ENCODE data around the gene RANBP10.

RANBP10 gene

DNA sequence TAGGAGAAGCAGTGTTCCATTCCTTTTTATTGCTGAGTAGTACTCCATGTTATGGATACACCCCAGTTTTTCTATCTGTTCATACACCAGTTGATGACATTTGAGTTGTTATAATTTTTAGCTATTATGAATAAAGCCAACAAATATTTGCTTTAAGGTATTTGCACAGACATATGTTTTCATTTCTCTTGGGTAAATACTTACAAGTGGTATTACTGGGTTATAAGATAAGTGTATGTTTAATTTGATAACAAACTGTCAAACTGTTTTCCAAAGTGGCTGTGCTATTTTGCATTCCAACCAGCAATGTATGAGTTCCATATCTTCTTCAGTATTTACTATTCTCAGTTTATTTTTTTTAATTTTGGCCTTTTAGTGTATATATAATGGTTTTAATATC, 59.5 kb downstream of the RANBP10 start (continued):
- TF ChIP-seq, protein P1, sequence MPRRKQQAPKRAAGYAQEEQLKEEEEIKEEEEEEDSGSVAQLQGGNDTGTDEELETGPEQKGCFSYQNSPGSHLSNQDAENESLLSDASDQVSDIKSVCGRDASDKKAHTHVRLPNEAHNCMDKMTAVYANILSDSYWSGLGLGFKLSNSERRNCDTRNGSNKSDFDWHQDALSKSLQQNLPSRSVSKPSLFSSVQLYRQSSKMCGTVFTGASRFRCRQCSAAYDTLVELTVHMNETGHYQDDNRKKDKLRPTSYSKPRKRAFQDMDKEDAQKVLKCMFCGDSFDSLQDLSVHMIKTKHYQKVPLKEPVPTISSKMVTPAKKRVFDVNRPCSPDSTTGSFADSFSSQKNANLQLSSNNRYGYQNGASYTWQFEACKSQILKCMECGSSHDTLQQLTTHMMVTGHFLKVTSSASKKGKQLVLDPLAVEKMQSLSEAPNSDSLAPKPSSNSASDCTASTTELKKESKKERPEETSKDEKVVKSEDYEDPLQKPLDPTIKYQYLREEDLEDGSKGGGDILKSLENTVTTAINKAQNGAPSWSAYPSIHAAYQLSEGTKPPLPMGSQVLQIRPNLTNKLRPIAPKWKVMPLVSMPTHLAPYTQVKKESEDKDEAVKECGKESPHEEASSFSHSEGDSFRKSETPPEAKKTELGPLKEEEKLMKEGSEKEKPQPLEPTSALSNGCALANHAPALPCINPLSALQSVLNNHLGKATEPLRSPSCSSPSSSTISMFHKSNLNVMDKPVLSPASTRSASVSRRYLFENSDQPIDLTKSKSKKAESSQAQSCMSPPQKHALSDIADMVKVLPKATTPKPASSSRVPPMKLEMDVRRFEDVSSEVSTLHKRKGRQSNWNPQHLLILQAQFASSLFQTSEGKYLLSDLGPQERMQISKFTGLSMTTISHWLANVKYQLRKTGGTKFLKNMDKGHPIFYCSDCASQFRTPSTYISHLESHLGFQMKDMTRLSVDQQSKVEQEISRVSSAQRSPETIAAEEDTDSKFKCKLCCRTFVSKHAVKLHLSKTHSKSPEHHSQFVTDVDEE (CRISPR knock-in tag; IDR thresholded peaks at IDR 0.05) = no peak
- no peak for TF ChIP-seq BACH2 (CRISPR knock-in tag; IDR thresholded peaks at IDR 0.05; ENCODE audit: borderline replicate concordance)
- no peak for TF ChIP-seq ZFP3 (CRISPR knock-in tag; IDR thresholded peaks at IDR 0.05)
- TF ChIP-seq ZC3H10 (CRISPR knock-in tag; IDR thresholded peaks at IDR 0.05) = no peak
- no peak for TF ChIP-seq ZNF8 (CRISPR knock-in tag; IDR thresholded peaks at IDR 0.05)

DNA sequence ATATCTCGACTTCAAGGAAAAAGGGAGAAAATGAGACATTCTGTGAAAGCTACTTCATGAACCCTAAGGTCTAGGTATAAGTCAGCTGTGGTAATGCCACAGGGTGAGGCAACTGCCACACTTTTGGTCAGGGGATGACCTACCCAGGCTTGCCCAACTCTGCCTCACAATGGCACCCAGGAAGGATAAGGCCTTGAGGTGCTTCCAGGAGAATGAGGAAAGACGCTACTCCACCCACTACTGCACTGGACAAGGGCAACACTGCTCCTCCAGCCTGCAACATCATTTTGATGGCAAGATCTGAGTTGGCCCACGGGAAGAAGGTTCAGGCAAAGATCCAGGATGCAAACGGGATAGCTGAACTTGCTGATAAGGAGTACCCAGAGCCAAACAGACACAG, 65.2 kb downstream of the RANBP10 start:
- TF ChIP-seq GLIS3 (CRISPR knock-in tag; IDR thresholded peaks at IDR 0.05) = no peak
- TF ChIP-seq ZNF70 (CRISPR knock-in tag; IDR thresholded peaks at IDR 0.05) = no peak
- TF ChIP-seq RARB (CRISPR knock-in tag; IDR thresholded peaks at IDR 0.05) = no peak
- TF ChIP-seq ESRRG (CRISPR knock-in tag; IDR thresholded peaks at IDR 0.05) = no peak
- TF ChIP-seq, protein P2, sequence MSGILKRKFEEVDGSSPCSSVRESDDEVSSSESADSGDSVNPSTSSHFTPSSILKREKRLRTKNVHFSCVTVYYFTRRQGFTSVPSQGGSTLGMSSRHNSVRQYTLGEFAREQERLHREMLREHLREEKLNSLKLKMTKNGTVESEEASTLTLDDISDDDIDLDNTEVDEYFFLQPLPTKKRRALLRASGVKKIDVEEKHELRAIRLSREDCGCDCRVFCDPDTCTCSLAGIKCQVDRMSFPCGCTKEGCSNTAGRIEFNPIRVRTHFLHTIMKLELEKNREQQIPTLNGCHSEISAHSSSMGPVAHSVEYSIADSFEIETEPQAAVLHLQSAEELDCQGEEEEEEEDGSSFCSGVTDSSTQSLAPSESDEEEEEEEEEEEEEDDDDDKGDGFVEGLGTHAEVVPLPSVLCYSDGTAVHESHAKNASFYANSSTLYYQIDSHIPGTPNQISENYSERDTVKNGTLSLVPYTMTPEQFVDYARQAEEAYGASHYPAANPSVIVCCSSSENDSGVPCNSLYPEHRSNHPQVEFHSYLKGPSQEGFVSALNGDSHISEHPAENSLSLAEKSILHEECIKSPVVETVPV (CRISPR knock-in tag; IDR thresholded peaks at IDR 0.05) = no peak
- TF ChIP-seq ZFP30 (CRISPR knock-in tag; IDR thresholded peaks at IDR 0.05) = no peak
- no peak for TF ChIP-seq OSR1 (CRISPR knock-in tag; IDR thresholded peaks at IDR 0.05)
- TF ChIP-seq SNAI2 (CRISPR knock-in tag; IDR thresholded peaks at IDR 0.05) = no peak
- no peak for TF ChIP-seq TOX (CRISPR knock-in tag; IDR thresholded peaks at IDR 0.05; ENCODE audit: borderline replicate concordance)
- TF ChIP-seq, protein P1 (CRISPR knock-in tag; IDR thresholded peaks at IDR 0.05) = no peak
- no peak for TF ChIP-seq ZNF565 (CRISPR knock-in tag; conservative IDR thresholded peaks at IDR 0.05; ENCODE audit: low read depth)
- no peak for TF ChIP-seq ZNF8 (CRISPR knock-in tag; IDR thresholded peaks at IDR 0.05)
- no peak for TF ChIP-seq PPARA (CRISPR knock-in tag; IDR thresholded peaks at IDR 0.05; ENCODE audit: borderline replicate concordance)
- no peak for ATAC-seq

DNA sequence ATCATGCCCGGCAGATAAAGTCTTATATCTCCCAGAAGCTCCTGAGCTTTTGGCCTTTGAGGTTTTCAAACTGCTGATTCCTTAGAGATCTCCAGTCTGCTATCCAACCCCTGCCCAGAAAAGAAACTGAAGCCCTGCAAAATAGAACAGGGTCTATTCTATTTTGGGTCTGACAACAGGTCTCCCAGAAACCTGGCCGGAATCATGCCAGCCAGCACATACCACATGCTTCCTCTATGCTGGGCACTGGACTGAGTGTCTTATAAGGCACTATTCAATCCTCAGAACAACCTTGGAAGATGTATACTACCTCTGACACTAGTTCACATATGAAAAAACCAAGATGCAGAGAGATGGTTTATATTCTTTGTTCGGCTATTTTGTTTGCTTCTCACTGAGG, 66.0 kb downstream of the RANBP10 start:
- no peak for ATAC-seq

More for the DNA sequence above, 66.0 kb downstream of the RANBP10 start:
- no peak for TF ChIP-seq SNAI2 (CRISPR knock-in tag; IDR thresholded peaks at IDR 0.05)
- TF ChIP-seq GLIS3 (CRISPR knock-in tag; IDR thresholded peaks at IDR 0.05) = no peak
- no peak for TF ChIP-seq ZNF8 (CRISPR knock-in tag; IDR thresholded peaks at IDR 0.05)
- no peak for TF ChIP-seq OSR1 (CRISPR knock-in tag; IDR thresholded peaks at IDR 0.05)
- no peak for TF ChIP-seq ZC3H10 (CRISPR knock-in tag; IDR thresholded peaks at IDR 0.05)
- no peak for TF ChIP-seq PPARA (CRISPR knock-in tag; IDR thresholded peaks at IDR 0.05; ENCODE audit: borderline replicate concordance)
- no peak for TF ChIP-seq ZNF565 (CRISPR knock-in tag; conservative IDR thresholded peaks at IDR 0.05; ENCODE audit: low read depth)
- no peak for TF ChIP-seq RARB (CRISPR knock-in tag; IDR thresholded peaks at IDR 0.05)
- TF ChIP-seq, protein P1 (CRISPR knock-in tag; IDR thresholded peaks at IDR 0.05) = no peak
- no peak for TF ChIP-seq ZFP3 (CRISPR knock-in tag; IDR thresholded peaks at IDR 0.05)
- no peak for TF ChIP-seq BACH2 (CRISPR knock-in tag; IDR thresholded peaks at IDR 0.05; ENCODE audit: borderline replicate concordance)
- no peak for TF ChIP-seq TOX (CRISPR knock-in tag; IDR thresholded peaks at IDR 0.05; ENCODE audit: borderline replicate concordance)
- no peak for TF ChIP-seq ZFP30 (CRISPR knock-in tag; IDR thresholded peaks at IDR 0.05)
- no peak for TF ChIP-seq ARNTL (CRISPR knock-in tag; IDR thresholded peaks at IDR 0.05; ENCODE audit: borderline replicate concordance, low read depth)

All from SK-N-SH treated with all-trans-retinoic acid at 6 μM for 48 hours (cell line).